Upper lobe of left lung (tissue), 6 donors: ENCODE results near the gene OR51A4. TPM values are rescaled to one million over a fixed set of nuclear protein-coding genes. Genes with fewer than 3 reads are reported as not detected.
A peak's percentile ranks its signal among the peaks of the same experiment; 100 is the strongest.

ENCODE experiments used
- ATAC-seq, 2 donors: fragments of 200-7000 bp; cut with Tn5 transposase; one replicate each; pipeline ENCODE4 v1.9.1; 2022; ENCODE audit warnings: mild to moderate bottlenecking in 2 of 2, moderate library complexity in 2 of 2; ENCODE audit not compliant: low FRiP score in 2 of 2
- DNase-seq, 2 donors: peaks; one replicate each; pipeline ENCODE4 v3.0.0-alpha.2; 2019 to 2020
- H3K27ac ChIP-seq, 4 donors: fragments of 200-600 bp; sonication (generic); one replicate each; pipeline ENCODE4 v1.5.1; 2016 to 2019
- H3K27me3 ChIP-seq, 4 donors: fragments of 200-600 bp; sonication (generic); one replicate each; pipeline ENCODE4 v1.5.1; 2017 to 2019
- H3K36me3 ChIP-seq, 4 donors: fragments of 200-600 bp; sonication (generic); one replicate each; pipeline ENCODE4 v1.5.1; 2016 to 2019
- H3K4me1 ChIP-seq, 4 donors: fragments of 200-600 bp; sonication (generic); one replicate each; pipeline ENCODE4 v1.5.1; 2018 to 2019
- H3K4me3 ChIP-seq, 4 donors: fragments of 200-600 bp; sonication (generic); one replicate each; pipeline ENCODE4 v1.5.1; 2017 to 2019; ENCODE audit warnings: mild to moderate bottlenecking in 2 of 4, moderate library complexity in 1 of 4
- H3K9me3 ChIP-seq, 4 donors: fragments of 200-600 bp; sonication (generic); one replicate each; pipeline ENCODE4 v1.5.1; 2018 to 2019
- EP300 ChIP-seq, 4 donors: sonication (generic); formaldehyde crosslinking; IDR thresholded peaks; one replicate each; pipeline ENCODE4 v1.5.1; 2017; ENCODE audit warnings: antibody characterized with exemption in 4 of 4, control low read depth in 2 of 4
- POLR2A ChIP-seq, 4 donors: fragments of 450-650 bp; IDR thresholded peaks; one replicate each; pipeline ENCODE4 v1.5.1; 2016 to 2017; ENCODE audit warnings: antibody characterized with exemption in 4 of 4, mild to moderate bottlenecking in 2 of 4
- POLR2AphosphoS5 ChIP-seq, 2 donors: sonication (generic); formaldehyde crosslinking; IDR thresholded peaks; one replicate each; pipeline ENCODE4 v1.5.1; 2017; ENCODE audit warnings: antibody characterized with exemption in 2 of 2
- WGBS, 2 donors: methylation state at CpG; one replicate each; pipeline ENCODE4 v1.1.5; 2017 to 2018; 5-methylcytosine and 5-hydroxymethylcytosine counted together
- total RNA-seq, 6 donors: library from RNA; depleted of rRNA in 4 of 6; stranded (reverse); fragments of >200 nt in 4 of 6; gene quantifications; one replicate each; pipeline versions ENCODE4 v1.1.0 to v1.2.1, GENCODE V29; 2016 to 2021
- TF ChIP-seq, protein P1 (sequence below), 6 experiments: fragments of 450-650 bp in 4 of 6; fragments of 200-600 bp in 2 of 6; sonication (generic) in 2 of 6; IDR thresholded peaks; one replicate each; pipeline ENCODE4 v1.5.1; 2016 to 2019; ENCODE audit warnings: antibody characterized with exemption in 6 of 6
- donor health status: DM: no; HTN: no; CAD: no; lungs with moderate emphysema.
- donor health status: DM: no; HTN: yes; CAD: no; lungs with severe emphysema.

The OR51A4 gene, protein sequence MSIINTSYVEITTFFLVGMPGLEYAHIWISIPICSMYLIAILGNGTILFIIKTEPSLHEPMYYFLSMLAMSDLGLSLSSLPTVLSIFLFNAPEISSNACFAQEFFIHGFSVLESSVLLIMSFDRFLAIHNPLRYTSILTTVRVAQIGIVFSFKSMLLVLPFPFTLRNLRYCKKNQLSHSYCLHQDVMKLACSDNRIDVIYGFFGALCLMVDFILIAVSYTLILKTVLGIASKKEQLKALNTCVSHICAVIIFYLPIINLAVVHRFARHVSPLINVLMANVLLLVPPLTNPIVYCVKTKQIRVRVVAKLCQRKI
- total RNA-seq, result not detected

DNA sequence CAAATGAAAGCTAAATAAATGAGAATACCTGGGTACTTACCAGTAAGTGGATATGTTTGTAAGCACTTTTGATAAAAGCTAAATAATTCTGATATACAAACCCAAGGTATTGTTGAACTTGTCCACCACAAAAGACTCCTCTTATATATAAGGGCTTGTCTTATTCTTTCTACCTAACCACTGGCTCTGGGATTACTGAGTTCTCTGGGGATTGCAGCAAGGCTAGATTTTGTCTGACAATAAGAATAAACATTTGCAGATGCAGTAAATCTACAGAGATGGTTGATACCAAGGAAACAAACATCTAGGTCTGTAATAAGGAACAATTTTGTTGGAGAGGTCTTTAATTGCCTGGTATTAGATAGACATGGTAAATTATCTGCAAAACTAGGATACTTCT, at the start of gene OR51A4:
OR51A4 (minus strand) TSS at position 101 of the 400 bp plus-strand sequence. CDS start 505 bp downstream, outside the sequence.
- Histone ChIP-seq H3K9me3 (no peaks in the 10 kb centered on the region), H3K27me3 (no peaks in the 10 kb centered on the region), H3K36me3 (no peaks in the 10 kb centered on the region), H3K27ac (no peak within 1 kb of the TSS), H3K4me3 (no peak within 1 kb of the TSS), H3K4me1 (no peaks in the 10 kb centered on the region)
- ATAC-seq, result no peak
- DNase-seq, result no peak
- TF ChIP-seq POLR2A (IDR thresholded peaks at IDR 0.05) (no peak), EP300 (IDR thresholded peaks at IDR 0.05) (no peak), POLR2AphosphoS5 (IDR thresholded peaks at IDR 0.05) (no peak)
- TF ChIP-seq, protein P1, sequence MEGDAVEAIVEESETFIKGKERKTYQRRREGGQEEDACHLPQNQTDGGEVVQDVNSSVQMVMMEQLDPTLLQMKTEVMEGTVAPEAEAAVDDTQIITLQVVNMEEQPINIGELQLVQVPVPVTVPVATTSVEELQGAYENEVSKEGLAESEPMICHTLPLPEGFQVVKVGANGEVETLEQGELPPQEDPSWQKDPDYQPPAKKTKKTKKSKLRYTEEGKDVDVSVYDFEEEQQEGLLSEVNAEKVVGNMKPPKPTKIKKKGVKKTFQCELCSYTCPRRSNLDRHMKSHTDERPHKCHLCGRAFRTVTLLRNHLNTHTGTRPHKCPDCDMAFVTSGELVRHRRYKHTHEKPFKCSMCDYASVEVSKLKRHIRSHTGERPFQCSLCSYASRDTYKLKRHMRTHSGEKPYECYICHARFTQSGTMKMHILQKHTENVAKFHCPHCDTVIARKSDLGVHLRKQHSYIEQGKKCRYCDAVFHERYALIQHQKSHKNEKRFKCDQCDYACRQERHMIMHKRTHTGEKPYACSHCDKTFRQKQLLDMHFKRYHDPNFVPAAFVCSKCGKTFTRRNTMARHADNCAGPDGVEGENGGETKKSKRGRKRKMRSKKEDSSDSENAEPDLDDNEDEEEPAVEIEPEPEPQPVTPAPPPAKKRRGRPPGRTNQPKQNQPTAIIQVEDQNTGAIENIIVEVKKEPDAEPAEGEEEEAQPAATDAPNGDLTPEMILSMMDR (IDR thresholded peaks at IDR 0.05), result no peak

DNA sequence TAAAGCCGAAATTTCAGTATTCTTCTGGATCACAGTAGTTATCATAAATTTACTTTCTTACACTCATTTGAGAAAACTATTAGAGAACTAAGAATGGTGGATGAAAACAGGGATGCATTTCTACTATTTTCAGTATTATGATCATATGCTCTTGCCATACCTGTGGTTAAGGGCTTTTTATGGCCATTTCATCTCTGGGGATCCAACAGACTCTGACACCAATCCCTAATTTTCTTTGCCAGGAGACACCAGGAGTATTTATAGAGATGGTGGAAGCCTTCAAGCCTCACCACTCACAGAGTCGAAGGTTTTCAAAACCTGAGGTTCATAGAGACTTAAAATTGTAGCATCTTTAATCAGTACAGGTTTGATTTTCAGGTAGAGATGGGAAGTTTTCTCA, 47.1 kb upstream of the OR51A4 start, which contains the start of gene OR51L1:
OR51L1 (plus strand) TSS at position 301 of the 400 bp plus-strand sequence. CDS start 4,132 bp downstream, outside the sequence.
- H3K27me3 ChIP-seq, result no peaks in the 10 kb centered on the region
- no peak within 1 kb of the TSS for H3K4me3 ChIP-seq
- H3K27ac ChIP-seq, result no peak within 1 kb of the TSS
- ATAC-seq (no peak), DNase-seq (no peak)
- 86 to 91% methylated on average over 2 of the region's 2 CpGs for WGBS, 2 donors
- no peaks in the 10 kb centered on the region for H3K4me1 ChIP-seq
- TF ChIP-seq, protein P1 (IDR thresholded peaks at IDR 0.05), result no peak
- TF ChIP-seq POLR2A (IDR thresholded peaks at IDR 0.05) (no peak), EP300 (IDR thresholded peaks at IDR 0.05) (no peak), POLR2AphosphoS5 (IDR thresholded peaks at IDR 0.05) (no peak)
- H3K9me3 ChIP-seq, result no peaks in the 10 kb centered on the region
- H3K36me3 ChIP-seq, result no peaks in the 10 kb centered on the region

DNA sequence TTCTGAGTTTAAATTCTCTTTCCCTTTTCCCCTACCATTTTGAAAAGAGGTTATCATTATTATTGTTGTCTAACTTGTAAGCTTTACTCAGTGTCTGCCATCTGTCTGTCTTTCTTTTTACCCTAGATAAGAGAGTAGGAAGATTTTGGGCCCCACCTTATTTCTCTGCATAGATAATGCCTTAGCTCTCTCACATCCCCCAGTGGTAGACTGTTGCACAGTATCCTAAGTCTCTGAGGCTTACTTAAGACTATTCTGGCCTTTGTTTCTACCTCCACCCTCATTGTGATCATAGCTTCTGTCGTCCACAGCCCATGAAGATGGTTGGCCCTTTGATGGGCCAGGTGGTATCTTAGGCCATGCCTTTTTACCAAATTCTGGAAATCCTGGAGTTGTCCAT, 43.7 kb upstream of the OR51A4 start:
- Histone ChIP-seq H3K4me3 (no peak overlapping the region), H3K27me3 (no peaks in the 10 kb centered on the region), H3K36me3 (no peaks in the 10 kb centered on the region), H3K9me3 (no peaks in the 10 kb centered on the region), H3K4me1 (no peaks in the 10 kb centered on the region), H3K27ac (no peak overlapping the region)
- no peak for ATAC-seq
- TF ChIP-seq, protein P1 (IDR thresholded peaks at IDR 0.05), result no peak
- no peak for TF ChIP-seq POLR2A (IDR thresholded peaks at IDR 0.05)
- no peak for TF ChIP-seq EP300 (IDR thresholded peaks at IDR 0.05)
- TF ChIP-seq POLR2AphosphoS5 (IDR thresholded peaks at IDR 0.05), result no peak
- WGBS, 2 donors, result 29 to 85% methylated on average over 1 of the region's 1 CpG
- no peak for DNase-seq

DNA sequence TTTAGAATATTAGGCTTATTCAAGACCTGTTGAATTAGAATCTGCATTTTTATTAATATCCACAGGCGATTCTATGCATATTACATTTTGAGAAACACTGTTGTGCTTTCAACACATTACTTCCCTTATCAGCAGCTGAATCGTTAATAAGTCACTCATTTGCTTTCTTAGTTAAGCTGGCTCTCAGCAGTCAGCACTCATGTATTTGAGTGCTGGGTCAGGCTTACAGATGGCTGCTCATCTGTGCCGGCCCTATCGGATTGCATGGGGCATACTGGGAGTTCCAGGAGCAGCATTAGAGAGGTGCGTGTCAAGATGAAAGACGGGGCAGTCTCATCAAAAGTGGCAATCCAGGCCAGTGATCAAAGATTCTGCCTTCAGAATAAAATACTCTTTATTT, 36.4 kb upstream of the OR51A4 start:
- no peaks in the 10 kb centered on the region for H3K27me3 ChIP-seq
- ATAC-seq, result peak in 1 of 2 donors; percentile 43
- no peaks in the 10 kb centered on the region for H3K9me3 ChIP-seq
- DNase-seq, result peak in 1 of 2 donors; percentile 47
- 48 to 70% methylated on average over 6 of the region's 6 CpGs for whole genome bisulfite sequencing, 2 donors
- TF ChIP-seq POLR2AphosphoS5 (IDR thresholded peaks at IDR 0.05) (no peak), POLR2A (IDR thresholded peaks at IDR 0.05) (no peak), EP300 (IDR thresholded peaks at IDR 0.05) (no peak)
- TF ChIP-seq, protein P1 (IDR thresholded peaks at IDR 0.05), result no peak
- no peaks in the 10 kb centered on the region for H3K36me3 ChIP-seq
- no peak overlapping the region for H3K27ac ChIP-seq
- no peak overlapping the region for H3K4me3 ChIP-seq
- H3K4me1 ChIP-seq, result no peaks in the 10 kb centered on the region

DNA sequence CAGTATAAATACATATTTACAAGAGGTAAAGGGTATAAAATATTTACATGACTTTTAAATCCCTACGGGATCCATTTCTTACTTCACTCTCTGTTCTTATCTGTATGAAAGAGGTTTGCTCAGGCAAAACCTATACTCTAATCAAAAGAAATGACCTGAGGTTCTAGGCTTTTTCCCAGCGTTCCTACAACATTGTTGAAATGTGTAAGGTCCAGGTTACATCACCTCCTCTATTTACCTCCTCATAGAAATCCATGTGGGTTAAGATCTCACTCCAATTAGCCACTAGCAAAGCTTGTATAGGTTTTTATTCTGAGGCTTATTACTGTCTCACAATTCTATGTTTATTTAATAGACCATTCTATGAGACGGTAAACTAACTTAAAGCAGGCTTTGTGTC, 35.3 kb upstream of the OR51A4 start:
- no peaks in the 10 kb centered on the region for H3K36me3 ChIP-seq
- H3K27me3 ChIP-seq, result no peaks in the 10 kb centered on the region
- no peak for ATAC-seq
- H3K4me1 ChIP-seq, result no peaks in the 10 kb centered on the region
- H3K4me3 ChIP-seq, result no peak overlapping the region
- whole genome bisulfite sequencing, 2 donors, result 62 to 69% methylated on average over 3 of the region's 3 CpGs
- no peaks in the 10 kb centered on the region for H3K9me3 ChIP-seq
- H3K27ac ChIP-seq, result no peak overlapping the region
- TF ChIP-seq POLR2AphosphoS5 (IDR thresholded peaks at IDR 0.05) (no peak), EP300 (IDR thresholded peaks at IDR 0.05) (no peak), POLR2A (IDR thresholded peaks at IDR 0.05) (no peak)
- TF ChIP-seq, protein P1 (IDR thresholded peaks at IDR 0.05), result no peak
- DNase-seq, result no peak
